Measurements from ENCODE around the gene RPP38.

Gene RPP38

GRCh38 chr10:15141136-15142054 lies 44.2 kb downstream of the RPP38 start:
- TF ChIP-seq CTCF (IDR thresholded peaks at IDR 0.05; ENCODE audit: extremely low read depth, insufficient read depth, missing control alignments) = no peak
- peak; percentile 54 for DNase-seq (ENCODE audit: low spot score)
- in situ Hi-C loops (cut with MboI; ENCODE audit: low pct_unique_long_range_greater_than_20kb, low sequenced_read_pairs, unreplicated experiment) = no loop called here

- in situ Hi-C loops (cut with MboI; ENCODE audit: low pct_unique_long_range_greater_than_20kb, low sequenced_read_pairs, unreplicated experiment) = no loop called here
- no peak for TF ChIP-seq CTCF (IDR thresholded peaks at IDR 0.05; ENCODE audit: extremely low read depth, insufficient read depth, missing control alignments)
- no peak for DNase-seq (ENCODE audit: low spot score)
Observed at GRCh38 chr10:15144788-15145187, 47.6 kb downstream of the RPP38 start.

- no peak for DNase-seq (ENCODE audit: low spot score)
- in situ Hi-C loops (cut with MboI; ENCODE audit: low pct_unique_long_range_greater_than_20kb, low sequenced_read_pairs, unreplicated experiment) = no loop called here
- TF ChIP-seq CTCF (IDR thresholded peaks at IDR 0.05; ENCODE audit: extremely low read depth, insufficient read depth, missing control alignments) = no peak
Observed at GRCh38 chr10:15146366-15146765, 49.2 kb downstream of the RPP38 start.

- TF ChIP-seq CTCF (IDR thresholded peaks at IDR 0.05; ENCODE audit: extremely low read depth, insufficient read depth, missing control alignments) = no peak
- DNase-seq (ENCODE audit: low spot score) = no peak
- in situ Hi-C loops (cut with MboI; ENCODE audit: low pct_unique_long_range_greater_than_20kb, low sequenced_read_pairs, unreplicated experiment) = no loop called here
Observed at GRCh38 chr10:15147594-15148392, 50.6 kb downstream of the RPP38 start.

GRCh38 chr10:15149042-15149771 lies 52.1 kb downstream of the RPP38 start:
- TF ChIP-seq CTCF (IDR thresholded peaks at IDR 0.05; ENCODE audit: extremely low read depth, insufficient read depth, missing control alignments) = no peak
- in situ Hi-C loops (cut with MboI; ENCODE audit: low pct_unique_long_range_greater_than_20kb, low sequenced_read_pairs, unreplicated experiment) = no loop called here

GRCh38 chr10:15150563-15150962 lies 53.4 kb downstream of the RPP38 start:
- no peak for DNase-seq (ENCODE audit: low spot score)
- TF ChIP-seq CTCF (IDR thresholded peaks at IDR 0.05; ENCODE audit: extremely low read depth, insufficient read depth, missing control alignments) = no peak
- in situ Hi-C loops (cut with MboI; ENCODE audit: low pct_unique_long_range_greater_than_20kb, low sequenced_read_pairs, unreplicated experiment) = no loop called here

More at GRCh38 chr10:15149042-15149771, 52.1 kb downstream of the RPP38 start:
- no peak for DNase-seq (ENCODE audit: low spot score)
